Measurements from ENCODE around the gene TMEM135. TPM values are rescaled to one million over a fixed set of nuclear protein-coding genes. Genes with fewer than 3 reads are reported as not detected.
"Not testable (repeated sequence)": the region's sequence is repeated elsewhere in the genome, so short reads cannot be mapped to it uniquely, and the experiment has no call there.

TMEM135 gene
- total RNA-seq, 1 experiment from 2014 or later: 95.2 TPM

- H3K4me3 Mint-ChIP-seq (ENCODE audit: unreplicated experiment): no peak overlapping the region
- H3K27ac Mint-ChIP-seq (ENCODE audit: unreplicated experiment): no peak overlapping the region
- intact Hi-C loops (cut with micrococcal nuclease; ENCODE audit: unreplicated experiment): no loop called here
- DNase-seq: no peak
- no TSS peak for BruUV-seq (replicated peaks)
- Histone ChIP-seq H3K36me3 (ENCODE audit: control insufficient read depth, insufficient read depth, low read length) (no peaks in the 10 kb centered on the region; the same call in 1 of the 2 replicates), H3K27me3 (replicated peaks; ENCODE audit: control insufficient read depth, insufficient read depth, low read length) (no peaks in the 10 kb centered on the region), H3K4me3 (ENCODE audit: low read depth, low read length) (no peak overlapping the region), H3K9me3 (0 out of 2 replicates have a peak, but pooled peaks cover 3% of the 10 kb centered on the region), H3K4me1 (peaks cover 17% of the 10 kb centered on the region)
- ChIA-PET CTCF (interaction anchor here (1.5 kb wide), 1 partner anchor 270 kb away, joined by 3 read pairs; no protein-coding TSS in a partner anchor), POLR2A (no interaction called here)
- H3K36me3 Mint-ChIP-seq (ENCODE audit: insufficient read depth, unreplicated experiment): no peaks in the 10 kb centered on the region
- H3K9me3 Mint-ChIP-seq (ENCODE audit: unreplicated experiment): no peaks in the 10 kb centered on the region
- H3K27me3 Mint-ChIP-seq (ENCODE audit: insufficient read depth, unreplicated experiment): no peaks in the 10 kb centered on the region
- no peak for TF ChIP-seq CTCF (IDR thresholded peaks at IDR 0.05; ENCODE audit: insufficient read depth in 1 of 2, low read depth in 1 of 2, low read length in 1 of 2, severe bottlenecking in 1 of 2, unreplicated experiment in 1 of 2)
- peaks cover 28% of the 10 kb centered on the region for H3K4me1 Mint-ChIP-seq (ENCODE audit: low read depth, unreplicated experiment)
Observed at GRCh38 chr11:87265979-87266378, 228.2 kb downstream of the TMEM135 start.

- Histone ChIP-seq H3K9me3 (0 out of 2 replicates have a peak, but pooled peaks cover 3% of the 10 kb centered on the region), H3K4me3 (ENCODE audit: low read depth, low read length) (no peak overlapping the region), H3K4me1 (peaks cover 14% of the 10 kb centered on the region), H3K27me3 (replicated peaks; ENCODE audit: control insufficient read depth, insufficient read depth, low read length) (no peaks in the 10 kb centered on the region), H3K36me3 (ENCODE audit: control insufficient read depth, insufficient read depth, low read length) (no peaks in the 10 kb centered on the region; the same call in 1 of the 2 replicates)
- BruUV-seq (replicated peaks): TSS peak; percentile 9
- intact Hi-C loops (cut with micrococcal nuclease; ENCODE audit: unreplicated experiment): no loop called here
- DNase-seq: no peak
- Mint-ChIP-seq H3K36me3 (ENCODE audit: insufficient read depth, unreplicated experiment) (no peaks in the 10 kb centered on the region), H3K4me3 (ENCODE audit: unreplicated experiment) (no peak overlapping the region), H3K27me3 (ENCODE audit: insufficient read depth, unreplicated experiment) (no peaks in the 10 kb centered on the region), H3K27ac (ENCODE audit: unreplicated experiment) (no peak overlapping the region), H3K9me3 (ENCODE audit: unreplicated experiment) (no peaks in the 10 kb centered on the region), H3K4me1 (ENCODE audit: low read depth, unreplicated experiment) (peaks cover 21% of the 10 kb centered on the region)
- CTCF ChIA-PET: interaction anchor here (1.5 kb wide), 1 partner anchor 271 kb away, joined by 3 read pairs; no protein-coding TSS in a partner anchor
- POLR2A ChIA-PET: interaction anchor here (0.6 kb wide), 1 partner anchor 1473 kb away, joined by 3 read pairs; no protein-coding TSS in a partner anchor
- no peak for TF ChIP-seq CTCF (IDR thresholded peaks at IDR 0.05; ENCODE audit: insufficient read depth in 1 of 2, low read depth in 1 of 2, low read length in 1 of 2, severe bottlenecking in 1 of 2, unreplicated experiment in 1 of 2)
Observed at GRCh38 chr11:87266751-87267150, 229.0 kb downstream of the TMEM135 start.

- H3K4me1 ChIP-seq; CTCF ChIA-PET; intact Hi-C loops (cut with micrococcal nuclease; ENCODE audit: unreplicated experiment); BruUV-seq (replicated peaks); H3K36me3 Mint-ChIP-seq (ENCODE audit: insufficient read depth, unreplicated experiment); H3K4me1 Mint-ChIP-seq (ENCODE audit: low read depth, unreplicated experiment); H3K4me3 ChIP-seq (ENCODE audit: low read depth, low read length); H3K27me3 Mint-ChIP-seq (ENCODE audit: insufficient read depth, unreplicated experiment); DNase-seq; H3K36me3 ChIP-seq (ENCODE audit: control insufficient read depth, insufficient read depth, low read length); H3K27me3 ChIP-seq (replicated peaks; ENCODE audit: control insufficient read depth, insufficient read depth, low read length); H3K9me3 Mint-ChIP-seq (ENCODE audit: unreplicated experiment); H3K4me3 Mint-ChIP-seq (ENCODE audit: unreplicated experiment); POLR2A ChIA-PET; H3K27ac Mint-ChIP-seq (ENCODE audit: unreplicated experiment); H3K9me3 ChIP-seq: not testable (repeated sequence)
Observed at GRCh38 chr11:87271951-87272350, 234.2 kb downstream of the TMEM135 start.

GRCh38 chr11:87275176-87275575 is 237.4 kb downstream of the TMEM135 start:
- H3K27me3 Mint-ChIP-seq (ENCODE audit: insufficient read depth, unreplicated experiment): no peaks in the 10 kb centered on the region
- H3K4me3 ChIP-seq (ENCODE audit: low read depth, low read length): no peak overlapping the region
- H3K9me3 ChIP-seq: no peaks in the 10 kb centered on the region
- H3K4me1 Mint-ChIP-seq (ENCODE audit: low read depth, unreplicated experiment): peaks cover 5% of the 10 kb centered on the region
- no peak overlapping the region for H3K27ac Mint-ChIP-seq (ENCODE audit: unreplicated experiment)
- H3K36me3 Mint-ChIP-seq (ENCODE audit: insufficient read depth, unreplicated experiment): no peaks in the 10 kb centered on the region
- H3K4me1 ChIP-seq: 0 out of 2 replicates have a peak, but pooled peaks cover 6% of the 10 kb centered on the region
- POLR2A ChIA-PET: no interaction called here
- H3K36me3 ChIP-seq (ENCODE audit: control insufficient read depth, insufficient read depth, low read length): no peaks in the 10 kb centered on the region
- DNase-seq: no peak
- no peaks in the 10 kb centered on the region for H3K9me3 Mint-ChIP-seq (ENCODE audit: unreplicated experiment)
- no TSS peak for BruUV-seq (replicated peaks)
- intact Hi-C loops (cut with micrococcal nuclease; ENCODE audit: unreplicated experiment): no loop called here
- no peaks in the 10 kb centered on the region for H3K27me3 ChIP-seq (replicated peaks; ENCODE audit: control insufficient read depth, insufficient read depth, low read length)
- TF ChIP-seq CTCF (IDR thresholded peaks at IDR 0.05; ENCODE audit: insufficient read depth in 1 of 2, low read depth in 1 of 2, low read length in 1 of 2, severe bottlenecking in 1 of 2, unreplicated experiment in 1 of 2): no peak
- H3K4me3 Mint-ChIP-seq (ENCODE audit: unreplicated experiment): no peak overlapping the region
- CTCF ChIA-PET: no interaction called here
